Measurements from ENCODE around the gene RDH13. TPM values are rescaled to one million over a fixed set of nuclear protein-coding genes. Genes with fewer than 3 reads are reported as not detected.
"Not testable (repeated sequence)": the region's sequence is repeated elsewhere in the genome, so short reads cannot be mapped to it uniquely, and the experiment has no call there.

RDH13 gene
- total RNA-seq, 4 donors from 2014 or later, result 70.6 to 225 (median 108) TPM

DNA sequence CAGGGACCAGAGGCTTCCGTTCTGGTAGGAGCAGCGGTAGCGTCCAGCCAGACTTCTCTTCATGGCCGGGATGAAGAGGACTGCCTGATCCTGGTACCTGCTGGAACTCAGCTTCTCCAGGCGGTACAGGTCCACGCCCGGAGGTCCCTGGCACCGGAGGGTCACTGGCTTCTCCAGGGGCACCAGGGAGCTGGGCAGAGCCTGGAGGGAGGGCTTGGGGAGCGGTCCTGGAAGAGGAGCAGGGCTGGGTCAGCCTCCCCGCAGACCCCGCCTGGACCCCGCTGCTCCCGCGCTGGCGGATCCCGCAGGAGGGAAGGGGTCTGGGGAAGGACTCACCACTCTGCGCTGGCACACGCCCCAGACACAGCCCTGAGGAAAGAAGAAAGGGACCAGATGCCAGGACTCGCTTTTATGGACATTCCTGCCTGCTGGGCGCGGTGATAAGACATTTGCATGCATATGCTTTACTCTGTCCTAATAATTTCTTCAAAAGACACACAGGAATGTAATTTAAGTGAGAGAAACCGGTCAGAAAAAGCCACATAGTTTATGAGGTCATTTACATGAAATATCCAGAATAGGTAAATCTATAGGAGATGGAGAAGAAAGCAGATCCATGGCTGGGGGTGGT, 30.7 kb downstream of the RDH13 start:
- no peak overlapping the region for H3K4me3 ChIP-seq
- no peaks in the 10 kb centered on the region for H3K27me3 ChIP-seq
- H3K4me1 ChIP-seq, result no peaks in the 10 kb centered on the region
- DNase-seq (ENCODE audit: low spot score in 2 of 2), result no peak
- no peak overlapping the region for H3K27ac ChIP-seq
- H3K36me3 ChIP-seq, result no peaks in the 10 kb centered on the region
- TF ChIP-seq POLR2A (IDR thresholded peaks at IDR 0.05) (no peak), EP300 (IDR thresholded peaks at IDR 0.05) (no peak), POLR2AphosphoS5 (IDR thresholded peaks at IDR 0.05) (no peak)
- TF ChIP-seq, protein P1, sequence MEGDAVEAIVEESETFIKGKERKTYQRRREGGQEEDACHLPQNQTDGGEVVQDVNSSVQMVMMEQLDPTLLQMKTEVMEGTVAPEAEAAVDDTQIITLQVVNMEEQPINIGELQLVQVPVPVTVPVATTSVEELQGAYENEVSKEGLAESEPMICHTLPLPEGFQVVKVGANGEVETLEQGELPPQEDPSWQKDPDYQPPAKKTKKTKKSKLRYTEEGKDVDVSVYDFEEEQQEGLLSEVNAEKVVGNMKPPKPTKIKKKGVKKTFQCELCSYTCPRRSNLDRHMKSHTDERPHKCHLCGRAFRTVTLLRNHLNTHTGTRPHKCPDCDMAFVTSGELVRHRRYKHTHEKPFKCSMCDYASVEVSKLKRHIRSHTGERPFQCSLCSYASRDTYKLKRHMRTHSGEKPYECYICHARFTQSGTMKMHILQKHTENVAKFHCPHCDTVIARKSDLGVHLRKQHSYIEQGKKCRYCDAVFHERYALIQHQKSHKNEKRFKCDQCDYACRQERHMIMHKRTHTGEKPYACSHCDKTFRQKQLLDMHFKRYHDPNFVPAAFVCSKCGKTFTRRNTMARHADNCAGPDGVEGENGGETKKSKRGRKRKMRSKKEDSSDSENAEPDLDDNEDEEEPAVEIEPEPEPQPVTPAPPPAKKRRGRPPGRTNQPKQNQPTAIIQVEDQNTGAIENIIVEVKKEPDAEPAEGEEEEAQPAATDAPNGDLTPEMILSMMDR (IDR thresholded peaks at IDR 0.05), result no peak
- WGBS, result 82% methylated on average over 19 of the region's 22 CpGs
- no peaks in the 10 kb centered on the region for H3K9me3 ChIP-seq

DNA sequence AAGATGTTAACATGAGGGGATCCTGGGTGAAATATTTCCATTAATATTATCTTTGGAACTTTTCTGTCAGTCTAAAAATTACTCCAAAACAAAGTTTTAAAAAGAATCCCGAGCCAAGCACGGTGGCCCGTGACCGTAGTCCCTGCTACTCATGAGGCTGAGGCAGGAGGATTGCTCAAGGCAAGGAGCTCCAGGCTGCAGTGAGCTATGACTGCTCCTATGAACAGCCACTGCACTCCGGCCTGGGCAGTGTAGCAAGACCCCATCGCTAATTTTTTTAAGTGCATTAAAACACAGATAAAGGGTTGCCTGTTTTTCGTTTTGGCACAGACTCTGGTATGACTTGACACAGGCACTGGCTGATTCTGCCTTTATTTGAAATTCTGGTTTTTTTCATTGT, 31.8 kb downstream of the RDH13 start:
- no peaks in the 10 kb centered on the region for H3K9me3 ChIP-seq
- H3K4me3 ChIP-seq, result no peak overlapping the region
- WGBS, result 91% methylated on average over 7 of the region's 7 CpGs
- no peaks in the 10 kb centered on the region for H3K36me3 ChIP-seq
- no peak for DNase-seq (ENCODE audit: low spot score in 2 of 2)
- TF ChIP-seq POLR2A (IDR thresholded peaks at IDR 0.05) (no peak), POLR2AphosphoS5 (IDR thresholded peaks at IDR 0.05) (no peak), EP300 (IDR thresholded peaks at IDR 0.05) (no peak)
- H3K27me3 ChIP-seq, result no peaks in the 10 kb centered on the region
- H3K27ac ChIP-seq, result no peak overlapping the region
- H3K4me1 ChIP-seq, result no peaks in the 10 kb centered on the region

DNA sequence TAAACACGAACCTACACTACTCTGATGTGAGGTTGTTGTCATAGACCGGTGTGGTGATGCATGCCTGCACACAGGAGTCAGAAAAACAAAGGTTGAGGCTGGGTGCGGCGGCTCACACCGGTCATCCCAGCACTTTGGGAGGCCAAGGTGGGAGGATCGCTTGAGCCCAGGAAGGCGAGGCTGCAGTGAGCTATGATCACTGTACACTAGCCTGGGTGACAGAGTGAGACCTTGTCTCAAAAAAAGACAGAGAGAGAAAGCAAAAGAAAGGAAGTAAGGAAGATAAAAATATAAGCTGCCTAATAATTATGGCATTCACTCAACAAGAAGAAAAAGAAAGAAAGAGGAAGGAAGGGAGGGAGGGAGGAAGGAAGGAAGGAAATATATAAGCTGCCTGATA, 34.2 kb downstream of the RDH13 start:
- no peaks in the 10 kb centered on the region for H3K36me3 ChIP-seq
- H3K27me3 ChIP-seq, result no peaks in the 10 kb centered on the region
- H3K9me3 ChIP-seq, result no peaks in the 10 kb centered on the region
- TF ChIP-seq, protein P1 (IDR thresholded peaks at IDR 0.05), result no peak
- TF ChIP-seq EP300 (IDR thresholded peaks at IDR 0.05), result no peak
- TF ChIP-seq POLR2AphosphoS5 (IDR thresholded peaks at IDR 0.05), result no peak
- TF ChIP-seq POLR2A (IDR thresholded peaks at IDR 0.05), result no peak
- 93% methylated on average over 7 of the region's 7 CpGs for WGBS
- DNase-seq (ENCODE audit: low spot score in 2 of 2), result no peak
- no peak overlapping the region for H3K27ac ChIP-seq
- H3K4me3 ChIP-seq, result no peak overlapping the region
- H3K4me1 ChIP-seq, result no peaks in the 10 kb centered on the region

DNA sequence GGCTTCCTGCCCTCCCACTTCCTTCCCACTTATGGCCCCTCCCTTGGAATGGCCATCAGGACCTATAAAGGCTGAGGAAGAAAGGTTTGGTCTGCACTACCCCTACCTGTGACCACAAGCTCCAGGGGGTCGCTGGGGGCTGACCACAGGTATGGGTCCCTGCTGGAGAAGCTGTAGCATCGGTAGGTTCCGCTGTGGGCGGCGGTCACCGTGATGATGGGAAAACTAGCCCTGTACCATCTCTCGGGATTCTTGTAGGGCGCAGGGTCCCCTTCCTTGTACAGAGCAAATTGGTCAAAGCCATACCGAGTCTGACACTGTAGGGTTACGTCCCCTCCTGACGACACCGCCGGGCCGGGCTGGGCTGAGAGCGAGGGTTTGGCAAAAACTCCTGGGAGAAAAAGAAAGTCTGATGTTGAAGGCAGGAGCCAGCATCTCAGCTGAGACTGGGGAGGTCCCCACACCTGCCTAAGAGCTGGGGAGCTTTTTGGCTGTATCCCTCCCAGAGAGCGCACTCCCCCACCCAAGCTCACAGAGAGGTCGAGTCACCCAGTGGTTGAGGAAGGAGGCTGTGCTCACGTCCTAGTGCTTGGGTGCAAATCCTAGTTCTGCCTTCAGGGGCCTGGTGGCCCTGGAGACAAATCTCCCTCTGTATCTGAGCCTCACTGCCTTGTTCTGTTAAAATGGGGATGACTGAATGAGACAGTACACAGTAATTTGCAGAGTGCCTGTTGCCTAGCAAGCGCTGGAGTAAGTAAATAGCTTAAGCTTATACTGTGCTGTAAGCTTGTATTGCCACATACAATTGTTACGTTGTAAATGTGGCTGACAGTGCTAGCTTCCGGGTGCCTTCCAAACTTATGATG, 35.2 kb downstream of the RDH13 start:
- TF ChIP-seq POLR2A (IDR thresholded peaks at IDR 0.05), result no peak
- no peak for TF ChIP-seq EP300 (IDR thresholded peaks at IDR 0.05)
- TF ChIP-seq, protein P1 (IDR thresholded peaks at IDR 0.05), result no peak
- no peak for TF ChIP-seq POLR2AphosphoS5 (IDR thresholded peaks at IDR 0.05)
- H3K36me3 ChIP-seq, result no peaks in the 10 kb centered on the region
- H3K9me3 ChIP-seq, result no peaks in the 10 kb centered on the region
- 81% methylated on average over 19 of the region's 21 CpGs for WGBS
- H3K27ac ChIP-seq, result no peak overlapping the region
- no peak for DNase-seq (ENCODE audit: low spot score in 2 of 2)
- no peaks in the 10 kb centered on the region for H3K4me1 ChIP-seq
- no peaks in the 10 kb centered on the region for H3K27me3 ChIP-seq
- no peak overlapping the region for H3K4me3 ChIP-seq

DNA sequence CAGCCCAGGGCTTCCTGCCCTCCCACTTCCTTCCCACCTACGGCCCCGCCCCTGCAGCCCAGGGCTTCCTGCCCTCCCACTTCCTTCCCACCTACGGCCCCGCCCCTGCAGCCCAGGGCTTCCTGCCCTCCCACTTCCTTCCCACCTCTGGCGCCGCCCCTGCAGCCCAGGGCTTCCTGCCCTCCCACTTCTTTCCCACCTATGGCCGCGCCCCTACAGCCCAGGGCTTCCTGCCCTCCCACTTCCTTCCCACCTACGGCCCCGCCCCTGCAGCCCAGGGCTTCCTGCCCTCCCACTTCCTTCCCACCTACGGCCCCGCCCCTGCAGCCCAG, 35.8 kb downstream of the RDH13 start:
- not testable (repeated sequence) for DNase-seq (ENCODE audit: low spot score in 2 of 2); H3K9me3 ChIP-seq; H3K27ac ChIP-seq; H3K4me3 ChIP-seq; H3K4me1 ChIP-seq; H3K27me3 ChIP-seq; H3K36me3 ChIP-seq
- 73% methylated on average over 2 of the region's 12 CpGs for WGBS

DNA sequence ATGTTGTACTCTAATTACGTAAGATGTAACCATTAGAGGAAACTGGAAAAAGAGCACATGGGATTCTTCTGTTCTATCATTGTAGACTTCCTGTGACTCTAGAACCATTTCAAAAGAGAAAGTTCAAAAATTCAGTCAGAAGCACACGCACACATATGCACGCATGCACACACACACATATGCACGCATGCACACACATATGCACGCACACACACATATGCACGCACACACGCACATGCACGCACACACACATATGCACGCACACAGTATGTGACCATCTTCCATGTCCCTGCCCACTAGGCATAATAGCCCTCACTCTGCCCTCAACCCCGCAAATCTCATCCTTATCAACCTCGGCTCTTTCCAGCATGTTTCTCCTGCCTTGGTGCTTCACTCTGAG, 38.8 kb downstream of the RDH13 start:
- H3K4me3 ChIP-seq, result no peak overlapping the region
- H3K36me3 ChIP-seq, result no peaks in the 10 kb centered on the region
- H3K27me3 ChIP-seq, result no peaks in the 10 kb centered on the region
- DNase-seq (ENCODE audit: low spot score in 2 of 2), result no peak
- TF ChIP-seq POLR2A (IDR thresholded peaks at IDR 0.05) (no peak), EP300 (IDR thresholded peaks at IDR 0.05) (no peak), POLR2AphosphoS5 (IDR thresholded peaks at IDR 0.05) (no peak)
- TF ChIP-seq, protein P1 (IDR thresholded peaks at IDR 0.05), result no peak
- no peaks in the 10 kb centered on the region for H3K9me3 ChIP-seq
- WGBS, result 67% methylated on average over 11 of the region's 11 CpGs
- H3K27ac ChIP-seq, result no peak overlapping the region
- no peaks in the 10 kb centered on the region for H3K4me1 ChIP-seq

DNA sequence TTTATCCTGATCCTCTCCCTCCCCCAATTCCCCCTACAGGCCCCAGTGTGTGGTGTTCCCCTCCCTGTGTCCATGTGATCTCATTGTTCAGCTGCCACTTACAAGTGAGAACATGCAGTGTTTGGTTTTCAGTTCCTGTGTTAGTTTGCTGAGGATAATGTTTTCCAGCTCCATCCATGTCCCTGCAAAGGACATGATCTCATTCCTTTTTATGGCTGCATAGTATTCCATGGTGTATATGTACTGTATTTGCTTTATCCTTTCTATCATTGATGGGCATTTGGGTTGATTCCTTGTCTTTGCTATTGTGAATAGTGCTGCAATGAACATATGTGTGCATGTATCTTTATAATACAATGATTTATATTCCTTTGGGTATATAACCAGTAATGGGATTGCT, 42.6 kb downstream of the RDH13 start:
- H3K27ac ChIP-seq; H3K36me3 ChIP-seq; H3K4me1 ChIP-seq; H3K9me3 ChIP-seq; H3K4me3 ChIP-seq; H3K27me3 ChIP-seq; DNase-seq (ENCODE audit: low spot score in 2 of 2): not testable (repeated sequence)
